HG03159 (cell line): Measurements from ENCODE around the gene PTPRN2.
"Not testable (repeated sequence)": the region's sequence is repeated elsewhere in the genome, so short reads cannot be mapped to it uniquely, and the experiment has no call there.

Experiments used
- ATAC-seq: cut with Tn5 transposase; IDR thresholded peaks from one replicate; pipeline ENCODE4 v1.9.1; 2021; ENCODE audit warnings: mild to moderate bottlenecking, moderate library complexity; ENCODE audit not compliant: unreplicated experiment

Gene PTPRN2

DNA sequence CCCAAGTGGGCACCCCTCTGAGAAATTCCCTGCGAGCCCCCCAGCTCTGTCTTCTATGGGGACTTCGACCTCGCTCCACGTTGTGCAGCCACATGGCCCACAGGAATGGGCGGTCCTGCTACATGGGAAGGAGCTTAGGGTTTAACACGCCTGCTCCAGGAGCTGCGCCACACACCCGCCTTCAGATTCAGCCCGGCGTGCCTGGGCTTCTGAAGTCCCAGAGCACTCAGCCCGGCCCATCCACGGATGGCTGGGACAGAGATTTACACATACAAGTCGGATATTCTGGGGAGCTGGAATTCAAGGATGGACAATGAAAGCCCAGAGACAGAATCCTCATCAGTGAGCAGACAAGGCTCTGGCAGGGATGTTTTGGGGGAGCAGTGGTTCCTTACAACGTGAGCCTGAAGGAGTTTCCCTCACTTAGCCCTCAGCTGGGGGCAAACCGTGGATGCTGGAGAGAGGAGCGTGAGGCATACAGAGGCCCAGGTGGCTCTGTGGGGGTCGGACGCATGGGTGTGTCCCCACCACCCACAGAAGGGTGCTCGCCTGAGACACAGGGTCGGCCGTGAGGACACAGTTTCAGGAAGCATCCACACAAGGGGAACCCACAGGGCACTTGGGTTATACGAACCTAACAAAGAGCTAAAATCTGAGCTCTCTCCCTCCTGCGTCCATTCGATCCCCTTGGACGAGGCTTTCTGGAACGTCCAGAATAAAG, 877.9 kb downstream of the PTPRN2 start:
- no peak for ATAC-seq

GRCh38 chr7:157708919-157709295, 878.7 kb downstream of the PTPRN2 start:
- ATAC-seq: no peak

DNA sequence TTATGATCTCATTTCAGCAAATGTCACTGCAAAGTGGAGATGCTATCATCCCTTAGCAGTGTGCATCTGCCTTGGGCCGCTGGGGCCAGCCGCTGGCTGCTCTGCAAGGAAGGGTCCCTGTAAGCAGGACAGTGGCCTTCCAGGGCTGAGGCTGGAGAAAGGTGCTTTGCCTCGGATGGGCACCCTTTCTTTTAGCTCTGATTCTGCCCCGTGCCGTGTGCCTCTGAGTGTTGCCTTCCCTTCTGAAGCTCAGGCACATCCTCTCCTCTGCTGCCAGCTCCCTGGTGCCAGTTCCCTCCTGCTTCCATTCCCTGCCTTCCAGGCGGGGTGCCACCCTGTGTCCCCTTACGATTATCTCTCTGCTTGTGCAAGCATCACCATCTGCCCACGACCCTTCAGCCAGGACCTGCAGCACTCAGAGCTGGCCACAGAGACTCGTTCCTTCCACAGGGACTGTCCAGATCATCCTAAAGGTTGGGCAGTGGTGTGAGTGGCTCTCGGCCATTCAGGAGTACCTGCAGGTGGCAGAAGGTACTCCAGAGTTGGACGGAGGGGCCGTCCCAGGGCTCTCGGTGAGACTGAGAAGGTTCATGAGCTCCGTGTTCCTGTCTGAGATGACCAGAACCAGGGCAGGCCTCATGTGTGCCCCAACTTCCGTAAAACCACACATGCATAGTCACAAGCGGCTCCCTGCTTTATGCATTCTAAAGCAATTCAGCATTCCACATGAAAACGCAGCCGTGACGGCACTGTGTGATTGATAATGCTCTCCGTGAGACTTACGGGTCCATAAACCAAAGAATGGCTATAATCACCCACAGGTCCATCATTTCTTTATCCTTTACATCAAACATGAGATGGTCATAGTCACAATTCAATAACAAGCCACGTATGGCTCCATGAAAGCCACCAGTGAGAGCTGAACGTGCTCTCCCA, 879.4 kb downstream of the PTPRN2 start:
- no peak for ATAC-seq

GRCh38 chr7:157704365-157704764, 883.3 kb downstream of the PTPRN2 start:
- no peak for ATAC-seq

GRCh38 chr7:157703534-157704195, 884.0 kb downstream of the PTPRN2 start:
- ATAC-seq: no peak

- ATAC-seq: no peak
Observed at GRCh38 chr7:157703131-157703530, 884.5 kb downstream of the PTPRN2 start.

DNA sequence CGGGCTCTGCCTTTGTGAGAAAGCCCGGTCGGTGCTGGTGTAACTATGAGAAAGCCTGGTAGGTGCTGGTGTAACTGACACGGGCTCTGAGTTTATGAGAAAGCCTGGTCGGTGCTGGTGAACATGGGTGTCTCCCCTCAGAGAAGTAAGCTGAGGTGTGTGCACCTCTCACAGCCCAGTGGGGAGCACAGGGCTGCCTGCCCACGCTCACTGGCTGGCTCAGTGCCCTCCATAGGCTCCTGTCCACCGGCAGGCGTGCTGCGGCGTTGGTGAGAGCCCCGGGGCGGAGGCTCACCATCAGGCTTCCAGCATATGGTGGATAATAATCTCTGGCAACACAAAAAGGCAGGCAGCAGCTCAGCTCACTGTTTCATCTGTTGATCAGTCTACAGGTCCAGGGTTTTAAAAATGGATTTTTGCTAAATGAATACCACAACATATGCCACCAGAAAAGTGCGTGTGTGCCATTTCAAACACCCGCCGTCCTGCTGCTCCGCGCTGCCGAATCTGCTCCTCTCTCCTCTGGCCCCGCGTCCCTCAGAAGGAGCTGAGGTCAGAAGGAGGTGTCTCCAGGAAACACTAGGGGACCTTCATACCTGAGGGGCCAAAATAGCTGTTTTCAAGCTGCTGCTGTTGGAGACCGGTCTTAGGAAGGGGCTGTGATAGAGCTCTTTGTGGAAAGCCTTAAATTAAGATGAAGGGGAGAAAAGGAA, 885.2 kb downstream of the PTPRN2 start:
- no peak for ATAC-seq

DNA sequence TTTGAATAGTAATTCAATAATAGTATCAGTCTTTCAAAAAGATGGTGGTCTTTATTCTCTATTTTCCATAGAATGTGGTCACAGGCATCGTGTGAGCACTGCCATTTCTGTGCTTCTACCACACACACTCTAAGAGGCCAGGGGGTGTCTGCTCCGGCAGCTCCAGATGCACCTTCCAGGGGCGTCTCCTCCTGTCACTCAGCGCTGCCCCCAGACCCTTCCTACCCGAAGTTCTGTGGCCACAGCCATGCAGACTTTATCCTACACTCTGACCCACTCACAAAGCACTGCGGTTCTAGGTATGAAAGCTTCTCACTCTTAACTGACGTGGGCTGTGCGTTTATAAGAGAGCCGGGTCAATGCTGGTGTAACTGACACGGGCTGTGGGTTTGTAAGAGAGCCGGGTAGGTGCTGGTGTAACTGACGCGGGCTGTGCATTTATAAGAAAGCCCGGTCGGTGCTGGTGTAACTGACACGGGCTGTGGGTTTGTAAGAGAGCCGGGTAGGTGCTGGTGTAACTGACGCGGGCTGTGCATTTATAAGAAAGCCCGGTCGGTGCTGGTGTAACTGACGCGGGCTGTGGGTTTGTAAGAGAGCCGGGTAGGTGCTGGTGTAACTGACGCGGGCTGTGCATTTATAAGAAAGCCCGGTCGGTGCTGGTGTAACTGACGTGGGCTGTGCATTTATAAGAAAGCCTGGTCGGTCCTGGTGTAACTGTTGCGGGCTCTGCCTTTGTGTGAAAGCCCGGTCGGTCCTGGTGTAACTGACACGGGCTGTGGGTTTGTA, 886.0 kb downstream of the PTPRN2 start:
- ATAC-seq: not testable (repeated sequence)

GRCh38 chr7:157700231-157701005, 887.2 kb downstream of the PTPRN2 start:
- no peak for ATAC-seq

- ATAC-seq: no peak
Observed at GRCh38 chr7:157699357-157700013, 888.1 kb downstream of the PTPRN2 start.

- ATAC-seq: not testable (repeated sequence)
Observed at GRCh38 chr7:157697287-157697686, 890.3 kb downstream of the PTPRN2 start.

- not testable (repeated sequence) for ATAC-seq
Observed at GRCh38 chr7:157695609-157696008, 892.0 kb downstream of the PTPRN2 start.

DNA sequence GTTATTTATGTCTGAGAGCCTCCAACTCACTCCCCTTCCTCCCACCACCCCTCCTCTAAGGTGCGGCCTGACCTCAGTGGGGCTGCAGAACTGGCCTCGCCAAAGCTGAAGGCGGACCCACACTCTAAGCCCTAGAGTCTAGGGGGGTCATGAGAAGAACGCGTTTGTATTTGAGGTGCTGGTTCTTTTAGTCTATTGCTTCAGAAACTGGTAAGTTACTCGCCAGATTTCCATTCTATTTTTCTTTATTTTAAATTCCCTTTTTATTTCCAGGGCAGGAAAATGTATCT, 893.3 kb downstream of the PTPRN2 start:
- no peak for ATAC-seq

DNA sequence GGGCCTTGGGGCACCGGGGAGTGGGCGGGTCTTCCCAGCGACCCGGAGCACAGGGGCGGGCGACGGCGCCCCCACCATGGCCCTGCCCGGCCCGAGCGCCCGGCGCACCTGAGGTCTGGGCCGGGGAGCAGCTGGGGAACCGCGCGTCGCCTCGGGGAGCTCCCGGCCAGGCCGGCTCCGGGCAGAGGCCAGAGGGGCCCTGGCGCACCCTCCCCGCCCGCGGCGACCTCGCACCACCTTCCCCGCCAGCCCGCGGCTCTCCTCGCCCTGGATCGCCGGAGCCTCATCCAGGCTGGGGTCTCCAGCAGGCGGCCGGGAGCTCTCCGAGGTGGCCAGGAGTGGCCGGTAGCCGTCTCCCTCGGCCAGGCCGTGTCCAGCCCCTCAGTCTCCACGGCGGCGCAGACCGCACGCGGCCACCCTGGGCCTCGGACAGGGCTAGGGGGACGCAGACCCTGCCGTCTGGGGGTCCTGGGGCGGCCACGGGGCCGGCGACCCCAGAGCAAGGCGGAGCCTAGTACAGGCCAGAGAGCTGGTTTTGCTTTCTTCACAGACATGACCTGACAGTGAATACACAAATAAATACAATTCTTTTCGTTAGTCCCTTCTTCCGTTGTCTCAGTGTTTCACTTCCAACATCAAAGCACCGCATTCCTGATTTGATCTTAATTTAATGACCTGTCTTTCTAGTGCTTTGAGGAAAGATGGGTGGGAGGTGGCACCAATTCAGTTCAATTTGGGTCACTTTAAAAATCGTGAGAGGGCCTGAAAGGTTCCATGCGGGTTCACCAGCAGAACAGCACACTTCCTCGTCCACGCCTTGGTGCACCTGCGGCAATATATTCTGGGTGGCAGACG, 893.9 kb downstream of the PTPRN2 start:
- ATAC-seq: no peak

DNA sequence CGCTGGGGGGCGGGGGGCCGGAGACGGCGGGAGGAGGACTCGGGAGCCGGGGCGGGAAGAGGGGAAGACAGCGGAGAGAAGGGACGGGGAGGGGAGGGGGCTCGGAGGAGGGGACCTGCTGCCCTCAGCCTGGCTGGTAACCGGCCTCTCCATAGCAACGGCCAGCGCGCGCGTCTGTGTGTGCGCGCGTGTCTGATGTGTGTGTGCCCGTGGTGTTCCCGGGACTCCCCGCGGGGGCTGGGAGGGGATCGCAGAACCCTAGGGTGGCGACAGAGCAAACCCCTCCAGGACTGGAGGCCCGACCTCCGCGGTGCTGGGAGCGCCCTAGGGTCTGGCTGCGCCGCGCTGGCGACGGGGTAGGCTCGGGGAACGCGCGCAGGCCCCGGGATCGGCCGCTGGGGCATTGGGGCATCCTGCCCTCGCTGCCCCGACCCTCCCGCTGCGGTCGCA, 894.5 kb downstream of the PTPRN2 start:
- no peak for ATAC-seq

- no peak for ATAC-seq
Observed at GRCh38 chr7:157692460-157693011, 895.1 kb downstream of the PTPRN2 start.

GRCh38 chr7:157691586-157692459, 895.8 kb downstream of the PTPRN2 start:
- ATAC-seq: no peak
